K562 (cell line): Measurements from ENCODE around the gene MAPK13. TPM values are rescaled to one million over a fixed set of nuclear protein-coding genes. Genes with fewer than 3 reads are reported as not detected.
A peak's percentile ranks its signal among the peaks of the same experiment; 100 is the strongest.

Experiments
- CC2D1A ChIP-seq: fragments of 450-650 bp; IDR thresholded peaks from 2 replicates; pipeline ENCODE4 v1.6.1; 2017; ENCODE audit warnings: mild to moderate bottlenecking
- CHD1 ChIP-seq: fragments of 200-600 bp; sonication (generic); IDR thresholded peaks from one replicate; pipeline ENCODE4 v1.6.1; 2012; ENCODE audit warnings: mild to moderate bottlenecking, moderate library complexity, low read length, inconsistent platforms
- FOS ChIP-seq: IDR thresholded peaks from 3 replicates; pipeline ENCODE4 v1.6.1; 2011; ENCODE audit not compliant: insufficient read length; ENCODE audit errors: extremely low read depth
- GABPB1 ChIP-seq: sonication (generic); formaldehyde crosslinking; IDR thresholded peaks from 2 replicates; pipeline ENCODE4 v1.8.0; 2022; ENCODE audit warnings: mild to moderate bottlenecking, missing genetic modification reagents
- HEY1 ChIP-seq: fragments of 250-450 bp; sonication (Bioruptor Pico); IDR thresholded peaks from 2 replicates; pipeline ENCODE4 v1.5.0; 2020; ENCODE audit warnings: mild to moderate bottlenecking, moderate library complexity, borderline replicate concordance
- MYBL2 ChIP-seq, 2 experiments: fragments of 450-650 bp in 1 of 2; sonication (generic) in 1 of 2; formaldehyde crosslinking in 1 of 2; IDR thresholded peaks; 2 replicates each; pipeline versions ENCODE4 v1.6.1 to v1.8.1; 2017 to 2022; ENCODE audit warnings: borderline replicate concordance in 1 of 2, inconsistent platforms in 1 of 2, low read depth in 1 of 2, mild to moderate bottlenecking in 1 of 2, missing genetic modification reagents in 1 of 2, moderate library complexity in 1 of 2
- POLR2B ChIP-seq: fragments of 450-650 bp; IDR thresholded peaks from 2 replicates; pipeline ENCODE4 v1.6.1; 2018; ENCODE audit warnings: low read depth; ENCODE audit not compliant: partially characterized antibody
- POLR2G ChIP-seq: fragments of 200-400 bp; formaldehyde crosslinking; IDR thresholded peaks from 2 replicates; pipeline ENCODE4 v1.6.1; 2017; ENCODE audit warnings: low read depth, mild to moderate bottlenecking, antibody characterized with exemption, low read length, moderate library complexity
- RFX5 ChIP-seq: IDR thresholded peaks from 2 replicates; pipeline ENCODE4 v1.6.1; 2011; ENCODE audit warnings: low read depth, mild to moderate bottlenecking, improper control_type of control experiment, low read length
- TAL1 ChIP-seq: fragments of 450-650 bp; IDR thresholded peaks from 2 replicates; pipeline ENCODE4 v1.6.1; 2016; ENCODE audit warnings: mild to moderate bottlenecking
- ZNF143 ChIP-seq: sonication (generic); formaldehyde crosslinking; IDR thresholded peaks from 2 replicates; pipeline ENCODE4 v1.9.0; 2022; ENCODE audit warnings: mild to moderate bottlenecking, missing genetic modification reagents
- ZNF274 ChIP-seq: IDR thresholded peaks from 2 replicates; pipeline ENCODE4 v1.6.1; 2011; ENCODE audit warnings: low read depth, mild to moderate bottlenecking, low read length, moderate library complexity, borderline replicate concordance
- ZNF764 ChIP-seq: fragments of 250-450 bp; sonication (Bioruptor Pico); IDR thresholded peaks from 2 replicates; pipeline ENCODE4 v1.4.0; 2020; ENCODE audit warnings: low read depth, mild to moderate bottlenecking, moderate library complexity
- polyA plus RNA-seq, 8 experiments: library from polyadenylated mRNA; depleted of rRNA in 4 of 8; stranded (reverse) in 5 of 8; unstranded in 3 of 8; fragments of >200 nt; fragmentation: Nextera tagmentation in 2 of 8; fragmentation: Illumina TruSeq in 1 of 8; extraction: Ambion mirVana in 2 of 8; extraction: Trizol in 1 of 8; gene quantifications; 2 replicates each; pipeline versions ENCODE4 v1.2.1 to v1.2.3, GENCODE V29; 2011 to 2014; ENCODE audit warnings: inconsistent platforms in 1 of 8, missing spikeins in 1 of 8
- total RNA-seq, 7 experiments: library from RNA; depleted of rRNA in 6 of 7; stranded (reverse); fragments of >200 nt in 6 of 7; fragmentation: Illumina TruSeq in 2 of 7; extraction: Trizol in 2 of 7; gene quantifications; 2 replicates each; pipeline versions ENCODE4 v1.2.1 to v1.2.3, GENCODE V29; 2011 to 2021; ENCODE audit warnings: low replicate concordance in 1 of 7
- TF ChIP-seq, protein P1 (sequence below): fragments of 150-350 bp; conservative IDR thresholded peaks from 2 replicates; pipeline ENCODE4 v1.6.1; 2014; ENCODE audit warnings: low read length
- TF ChIP-seq, protein P2 (sequence below): fragments of 450-650 bp; IDR thresholded peaks from 2 replicates; pipeline ENCODE4 v1.6.1; 2016
- TF ChIP-seq, protein P3 (sequence below): fragments of 450-650 bp; IDR thresholded peaks from 2 replicates; pipeline ENCODE4 v1.6.1; 2016; ENCODE audit warnings: low read depth, mild to moderate bottlenecking, moderate library complexity
- TF ChIP-seq, protein P4 (sequence below), 2 experiments: fragments of 450-650 bp in 1 of 2; IDR thresholded peaks; 2 replicates each; pipeline ENCODE4 v1.6.1; 2011 to 2017; ENCODE audit warnings: low read depth in 2 of 2, antibody characterized with exemption in 1 of 2, borderline replicate concordance in 1 of 2, low read length in 1 of 2, mild to moderate bottlenecking in 1 of 2, mixed read lengths in 1 of 2; ENCODE audit not compliant: control insufficient read depth in 1 of 2
- TF ChIP-seq, protein P5 (sequence below): sonication (generic); formaldehyde crosslinking; IDR thresholded peaks from 2 replicates; pipeline ENCODE4 v1.8.0; 2022; ENCODE audit warnings: missing genetic modification reagents, mild to moderate bottlenecking, moderate library complexity, borderline replicate concordance

MAPK13 gene
- total and polyA plus RNA-seq, 9 of the 15 experiments (the other 6 are each of a cell fraction or from before 2014, with no cell fraction given) = 0.03 to 2.3 (median 0.48) TPM; not detected in 1

DNA sequence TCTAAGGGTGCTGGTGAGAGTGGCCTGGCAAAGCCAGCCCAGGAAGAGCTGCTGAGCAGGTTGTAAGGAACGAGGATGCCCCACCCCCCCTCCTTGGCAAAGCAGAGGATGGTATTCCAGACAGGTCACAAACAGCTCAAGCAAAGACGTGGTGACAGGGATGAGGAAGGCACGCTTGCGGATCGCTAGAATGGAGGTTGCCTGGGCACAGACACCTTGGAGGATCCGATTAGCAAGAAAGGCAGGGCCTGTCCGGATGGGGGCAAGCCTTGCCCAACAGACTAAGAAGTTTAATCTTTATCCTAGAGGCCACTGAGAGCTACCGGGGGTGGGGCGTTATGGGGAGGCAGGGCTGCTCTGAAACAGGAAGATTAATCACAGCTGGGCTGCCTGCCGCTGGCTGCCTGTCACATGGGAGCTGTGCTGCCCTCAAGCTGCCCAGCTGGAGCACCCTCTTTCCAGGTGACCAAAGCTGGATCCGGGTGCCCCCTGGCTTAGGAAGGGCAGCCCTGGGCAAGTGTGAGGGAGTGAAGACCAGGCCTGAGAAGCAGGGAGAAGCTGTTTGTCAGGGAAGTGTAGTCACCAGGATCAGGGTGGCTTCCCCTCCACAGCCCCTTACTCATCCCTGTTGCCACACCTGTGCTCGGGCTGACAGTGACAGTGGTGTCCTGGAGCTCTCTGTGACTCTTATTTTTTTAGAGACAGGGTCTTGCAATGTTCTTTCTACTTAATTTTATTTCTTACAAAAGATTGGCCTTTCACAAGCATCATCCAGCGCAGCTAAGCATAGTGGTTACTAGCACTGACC, 9.1 kb upstream of the MAPK13 start (continued):
- TF ChIP-seq, protein P1, sequence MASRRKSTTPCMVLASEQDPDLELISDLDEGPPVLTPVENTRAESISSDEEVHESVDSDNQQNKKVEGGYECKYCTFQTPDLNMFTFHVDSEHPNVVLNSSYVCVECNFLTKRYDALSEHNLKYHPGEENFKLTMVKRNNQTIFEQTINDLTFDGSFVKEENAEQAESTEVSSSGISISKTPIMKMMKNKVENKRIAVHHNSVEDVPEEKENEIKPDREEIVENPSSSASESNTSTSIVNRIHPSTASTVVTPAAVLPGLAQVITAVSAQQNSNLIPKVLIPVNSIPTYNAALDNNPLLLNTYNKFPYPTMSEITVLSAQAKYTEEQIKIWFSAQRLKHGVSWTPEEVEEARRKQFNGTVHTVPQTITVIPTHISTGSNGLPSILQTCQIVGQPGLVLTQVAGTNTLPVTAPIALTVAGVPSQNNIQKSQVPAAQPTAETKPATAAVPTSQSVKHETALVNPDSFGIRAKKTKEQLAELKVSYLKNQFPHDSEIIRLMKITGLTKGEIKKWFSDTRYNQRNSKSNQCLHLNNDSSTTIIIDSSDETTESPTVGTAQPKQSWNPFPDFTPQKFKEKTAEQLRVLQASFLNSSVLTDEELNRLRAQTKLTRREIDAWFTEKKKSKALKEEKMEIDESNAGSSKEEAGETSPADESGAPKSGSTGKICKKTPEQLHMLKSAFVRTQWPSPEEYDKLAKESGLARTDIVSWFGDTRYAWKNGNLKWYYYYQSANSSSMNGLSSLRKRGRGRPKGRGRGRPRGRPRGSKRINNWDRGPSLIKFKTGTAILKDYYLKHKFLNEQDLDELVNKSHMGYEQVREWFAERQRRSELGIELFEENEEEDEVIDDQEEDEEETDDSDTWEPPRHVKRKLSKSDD = no peak
- TF ChIP-seq, protein P2, sequence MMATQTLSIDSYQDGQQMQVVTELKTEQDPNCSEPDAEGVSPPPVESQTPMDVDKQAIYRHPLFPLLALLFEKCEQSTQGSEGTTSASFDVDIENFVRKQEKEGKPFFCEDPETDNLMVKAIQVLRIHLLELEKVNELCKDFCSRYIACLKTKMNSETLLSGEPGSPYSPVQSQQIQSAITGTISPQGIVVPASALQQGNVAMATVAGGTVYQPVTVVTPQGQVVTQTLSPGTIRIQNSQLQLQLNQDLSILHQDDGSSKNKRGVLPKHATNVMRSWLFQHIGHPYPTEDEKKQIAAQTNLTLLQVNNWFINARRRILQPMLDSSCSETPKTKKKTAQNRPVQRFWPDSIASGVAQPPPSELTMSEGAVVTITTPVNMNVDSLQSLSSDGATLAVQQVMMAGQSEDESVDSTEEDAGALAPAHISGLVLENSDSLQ = peak; percentile 93
- TF ChIP-seq RFX5 (no peak), MYBL2 (IDR thresholded peaks at IDR 0.05; ENCODE audit: low read depth) (no peak), MYBL2 (CRISPR knock-in tag; IDR thresholded peaks at IDR 0.05; ENCODE audit: borderline replicate concordance) (no peak), CC2D1A (no peak), TAL1 (no peak), ZNF764 (CRISPR knock-in tag) (no peak), POLR2G (peak; percentile 30; the same call in 1 of the 2 replicates), ZNF143 (CRISPR knock-in tag) (no peak), FOS (no peak), POLR2B (peak; percentile 29), GABPB1 (0 out of 2 replicates have a peak, but pooled peaks have one; percentile 22), HEY1 (CRISPR knock-in tag) (no peak), CHD1 (no peak), ZNF274 (no peak)
- TF ChIP-seq, protein P3, sequence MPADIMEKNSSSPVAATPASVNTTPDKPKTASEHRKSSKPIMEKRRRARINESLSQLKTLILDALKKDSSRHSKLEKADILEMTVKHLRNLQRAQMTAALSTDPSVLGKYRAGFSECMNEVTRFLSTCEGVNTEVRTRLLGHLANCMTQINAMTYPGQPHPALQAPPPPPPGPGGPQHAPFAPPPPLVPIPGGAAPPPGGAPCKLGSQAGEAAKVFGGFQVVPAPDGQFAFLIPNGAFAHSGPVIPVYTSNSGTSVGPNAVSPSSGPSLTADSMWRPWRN = no peak
- TF ChIP-seq, protein P4, sequence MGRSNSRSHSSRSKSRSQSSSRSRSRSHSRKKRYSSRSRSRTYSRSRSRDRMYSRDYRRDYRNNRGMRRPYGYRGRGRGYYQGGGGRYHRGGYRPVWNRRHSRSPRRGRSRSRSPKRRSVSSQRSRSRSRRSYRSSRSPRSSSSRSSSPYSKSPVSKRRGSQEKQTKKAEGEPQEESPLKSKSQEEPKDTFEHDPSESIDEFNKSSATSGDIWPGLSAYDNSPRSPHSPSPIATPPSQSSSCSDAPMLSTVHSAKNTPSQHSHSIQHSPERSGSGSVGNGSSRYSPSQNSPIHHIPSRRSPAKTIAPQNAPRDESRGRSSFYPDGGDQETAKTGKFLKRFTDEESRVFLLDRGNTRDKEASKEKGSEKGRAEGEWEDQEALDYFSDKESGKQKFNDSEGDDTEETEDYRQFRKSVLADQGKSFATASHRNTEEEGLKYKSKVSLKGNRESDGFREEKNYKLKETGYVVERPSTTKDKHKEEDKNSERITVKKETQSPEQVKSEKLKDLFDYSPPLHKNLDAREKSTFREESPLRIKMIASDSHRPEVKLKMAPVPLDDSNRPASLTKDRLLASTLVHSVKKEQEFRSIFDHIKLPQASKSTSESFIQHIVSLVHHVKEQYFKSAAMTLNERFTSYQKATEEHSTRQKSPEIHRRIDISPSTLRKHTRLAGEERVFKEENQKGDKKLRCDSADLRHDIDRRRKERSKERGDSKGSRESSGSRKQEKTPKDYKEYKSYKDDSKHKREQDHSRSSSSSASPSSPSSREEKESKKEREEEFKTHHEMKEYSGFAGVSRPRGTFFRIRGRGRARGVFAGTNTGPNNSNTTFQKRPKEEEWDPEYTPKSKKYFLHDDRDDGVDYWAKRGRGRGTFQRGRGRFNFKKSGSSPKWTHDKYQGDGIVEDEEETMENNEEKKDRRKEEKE (IDR thresholded peaks at IDR 0.05; ENCODE audit: borderline replicate concordance in 1 of 2, control insufficient read depth in 1 of 2, low read depth in 2 of 2, low read length in 1 of 2) = no peak
- TF ChIP-seq, protein P5, sequence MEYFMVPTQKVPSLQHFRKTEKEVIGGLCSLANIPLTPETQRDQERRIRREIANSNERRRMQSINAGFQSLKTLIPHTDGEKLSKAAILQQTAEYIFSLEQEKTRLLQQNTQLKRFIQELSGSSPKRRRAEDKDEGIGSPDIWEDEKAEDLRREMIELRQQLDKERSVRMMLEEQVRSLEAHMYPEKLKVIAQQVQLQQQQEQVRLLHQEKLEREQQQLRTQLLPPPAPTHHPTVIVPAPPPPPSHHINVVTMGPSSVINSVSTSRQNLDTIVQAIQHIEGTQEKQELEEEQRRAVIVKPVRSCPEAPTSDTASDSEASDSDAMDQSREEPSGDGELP (CRISPR knock-in tag) = peak; percentile 94
